Keratinocyte (primary cell): ENCODE results near the gene HS3ST3A1.

ENCODE experiments used
- EZH2 ChIP-seq: IDR thresholded peaks from one replicate; pipeline ENCODE4 v1.6.1; 2012; ENCODE audit warnings: inconsistent platforms, mild to moderate bottlenecking, low read length, moderate library complexity
- TF ChIP-seq, protein P1 (sequence below), 3 experiments: IDR thresholded peaks in 1 of 3; conservative IDR thresholded peaks in 1 of 3; optimal IDR thresholded peaks in 1 of 3; 2 replicates in 2 of 3; 3 replicates in 1 of 3; pipeline versions ENCODE3 to v1.5.1; 2011; ENCODE audit warnings: low read length in 3 of 3, mild to moderate bottlenecking in 3 of 3, moderate library complexity in 2 of 3, control low read depth in 1 of 3, inconsistent platforms in 1 of 3; ENCODE audit not compliant: insufficient read depth in 2 of 3; ENCODE audit errors: extremely low read depth in 1 of 3

- TF ChIP-seq, protein P1, sequence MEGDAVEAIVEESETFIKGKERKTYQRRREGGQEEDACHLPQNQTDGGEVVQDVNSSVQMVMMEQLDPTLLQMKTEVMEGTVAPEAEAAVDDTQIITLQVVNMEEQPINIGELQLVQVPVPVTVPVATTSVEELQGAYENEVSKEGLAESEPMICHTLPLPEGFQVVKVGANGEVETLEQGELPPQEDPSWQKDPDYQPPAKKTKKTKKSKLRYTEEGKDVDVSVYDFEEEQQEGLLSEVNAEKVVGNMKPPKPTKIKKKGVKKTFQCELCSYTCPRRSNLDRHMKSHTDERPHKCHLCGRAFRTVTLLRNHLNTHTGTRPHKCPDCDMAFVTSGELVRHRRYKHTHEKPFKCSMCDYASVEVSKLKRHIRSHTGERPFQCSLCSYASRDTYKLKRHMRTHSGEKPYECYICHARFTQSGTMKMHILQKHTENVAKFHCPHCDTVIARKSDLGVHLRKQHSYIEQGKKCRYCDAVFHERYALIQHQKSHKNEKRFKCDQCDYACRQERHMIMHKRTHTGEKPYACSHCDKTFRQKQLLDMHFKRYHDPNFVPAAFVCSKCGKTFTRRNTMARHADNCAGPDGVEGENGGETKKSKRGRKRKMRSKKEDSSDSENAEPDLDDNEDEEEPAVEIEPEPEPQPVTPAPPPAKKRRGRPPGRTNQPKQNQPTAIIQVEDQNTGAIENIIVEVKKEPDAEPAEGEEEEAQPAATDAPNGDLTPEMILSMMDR (optimal IDR thresholded peaks at IDR 0.05 in 1 of 3, IDR thresholded peaks at IDR 0.05 in 1 of 3, conservative IDR thresholded peaks at IDR 0.05 in 1 of 3; ENCODE audit: extremely low read depth in 1 of 3, insufficient read depth in 2 of 3, low read length in 3 of 3) = no peak
- no peak for TF ChIP-seq EZH2
Observed at GRCh38 chr17:13492737-13493122, 109.0 kb downstream of the HS3ST3A1 start.
